Measurements from ENCODE around the gene PSMB10. TPM values are rescaled to one million over a fixed set of nuclear protein-coding genes. Genes with fewer than 3 reads are reported as not detected.
A peak's percentile ranks its signal among the peaks of the same experiment; 100 is the strongest.

Gene PSMB10
- total RNA-seq, 1 donor from 2014 or later, result 1.2 TPM

DNA sequence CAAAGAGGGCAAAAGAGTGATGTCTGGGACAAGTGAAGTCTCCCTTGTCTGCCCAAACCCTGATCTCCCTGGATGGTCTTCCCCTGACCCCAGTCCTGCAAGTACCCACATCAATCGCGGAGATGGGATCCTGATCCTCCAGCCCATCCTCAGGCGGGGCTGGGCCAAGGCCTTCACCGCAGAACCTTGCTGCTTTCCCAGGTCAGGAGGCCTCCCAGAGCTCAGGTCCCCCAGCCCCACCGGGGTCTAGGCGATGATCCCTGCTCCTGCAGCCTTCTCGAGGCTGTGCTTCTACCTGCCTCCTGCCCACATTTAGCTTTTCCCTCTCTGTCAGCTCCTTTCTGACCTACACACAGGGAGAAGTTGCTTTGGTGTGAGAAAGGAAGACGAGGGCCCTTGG lies 25.5 kb upstream of the PSMB10 start:
- Histone ChIP-seq H3F3A (ENCODE audit: low read depth) (peaks cover 4% of the 10 kb centered on the region), H3K4me1 (peaks cover 14% of the 10 kb centered on the region), H3K27me3 (peaks cover under 1% of the 10 kb centered on the region), H3K4me3 (no peak overlapping the region), H3K9ac (no peak overlapping the region), H3K9me3 (ENCODE audit: low read depth) (no peaks in the 10 kb centered on the region), H2AFZ (replicated peaks) (no peak overlapping the region), H3K79me2 (ENCODE audit: low read depth) (no peaks in the 10 kb centered on the region), H3K36me3 (no peaks in the 10 kb centered on the region), H3K27ac (no peak overlapping the region), H3K4me2 (no peak overlapping the region), H4K20me1 (ENCODE audit: low read depth) (peaks cover 5% of the 10 kb centered on the region)
- Mint-ChIP-seq H3K27me3 (ENCODE audit: insufficient read depth, low read depth) (peaks cover 3% of the 10 kb centered on the region), H3K4me1 (peaks cover 4% of the 10 kb centered on the region), H3K9me3 (no peaks in the 10 kb centered on the region), H3K27ac (no peak overlapping the region), H3K4me3 (peak overlapping the region; percentile 18), H3K36me3 (no peaks in the 10 kb centered on the region)
- no peak for DNase-seq (ENCODE audit: low spot score)
- TF ChIP-seq EZH2phosphoT487 (IDR thresholded peaks at IDR 0.05), result no peak
- no peak for TF ChIP-seq EZH2 (IDR thresholded peaks at IDR 0.05)
- TF ChIP-seq, protein P1, sequence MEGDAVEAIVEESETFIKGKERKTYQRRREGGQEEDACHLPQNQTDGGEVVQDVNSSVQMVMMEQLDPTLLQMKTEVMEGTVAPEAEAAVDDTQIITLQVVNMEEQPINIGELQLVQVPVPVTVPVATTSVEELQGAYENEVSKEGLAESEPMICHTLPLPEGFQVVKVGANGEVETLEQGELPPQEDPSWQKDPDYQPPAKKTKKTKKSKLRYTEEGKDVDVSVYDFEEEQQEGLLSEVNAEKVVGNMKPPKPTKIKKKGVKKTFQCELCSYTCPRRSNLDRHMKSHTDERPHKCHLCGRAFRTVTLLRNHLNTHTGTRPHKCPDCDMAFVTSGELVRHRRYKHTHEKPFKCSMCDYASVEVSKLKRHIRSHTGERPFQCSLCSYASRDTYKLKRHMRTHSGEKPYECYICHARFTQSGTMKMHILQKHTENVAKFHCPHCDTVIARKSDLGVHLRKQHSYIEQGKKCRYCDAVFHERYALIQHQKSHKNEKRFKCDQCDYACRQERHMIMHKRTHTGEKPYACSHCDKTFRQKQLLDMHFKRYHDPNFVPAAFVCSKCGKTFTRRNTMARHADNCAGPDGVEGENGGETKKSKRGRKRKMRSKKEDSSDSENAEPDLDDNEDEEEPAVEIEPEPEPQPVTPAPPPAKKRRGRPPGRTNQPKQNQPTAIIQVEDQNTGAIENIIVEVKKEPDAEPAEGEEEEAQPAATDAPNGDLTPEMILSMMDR (IDR thresholded peaks at IDR 0.05), result no peak

DNA sequence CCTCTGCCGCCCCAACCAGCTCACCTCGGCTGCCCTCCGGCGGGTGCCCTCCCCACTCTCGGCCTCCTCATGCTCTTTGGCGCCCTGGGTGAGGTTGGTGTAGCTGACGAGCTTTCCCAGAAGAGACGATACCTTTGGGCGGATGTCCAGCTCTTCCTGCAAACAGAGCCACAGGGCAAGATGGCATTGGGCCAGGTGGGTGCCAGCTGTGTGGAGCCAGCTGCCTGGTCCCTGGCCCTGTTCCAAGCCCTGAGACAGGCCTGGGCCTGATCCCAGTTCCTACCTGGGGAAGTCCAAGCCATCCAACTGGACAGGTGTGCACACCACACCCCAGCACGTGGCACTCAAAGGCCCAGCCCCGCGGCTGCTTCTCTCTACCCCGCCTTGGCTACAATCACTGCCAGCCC lies 24.9 kb upstream of the PSMB10 start:
- H3K9me3 Mint-ChIP-seq, result no peaks in the 10 kb centered on the region
- peaks cover 2% of the 10 kb centered on the region for H3K4me1 Mint-ChIP-seq
- H3K4me3 Mint-ChIP-seq, result no peak overlapping the region
- Histone ChIP-seq H3K9me3 (ENCODE audit: low read depth) (no peaks in the 10 kb centered on the region), H3K36me3 (no peaks in the 10 kb centered on the region), H3K27ac (no peak overlapping the region), H3K4me3 (no peak overlapping the region), H3K4me1 (peaks cover 10% of the 10 kb centered on the region), H2AFZ (replicated peaks) (no peak overlapping the region), H3K9ac (no peak overlapping the region), H3F3A (ENCODE audit: low read depth) (no peaks in the 10 kb centered on the region), H4K20me1 (ENCODE audit: low read depth) (no peaks in the 10 kb centered on the region), H3K4me2 (no peak overlapping the region), H3K79me2 (ENCODE audit: low read depth) (no peaks in the 10 kb centered on the region), H3K27me3 (no peaks in the 10 kb centered on the region)
- H3K27ac Mint-ChIP-seq, result no peak overlapping the region
- no peaks in the 10 kb centered on the region for H3K27me3 Mint-ChIP-seq (ENCODE audit: insufficient read depth, low read depth)
- DNase-seq (ENCODE audit: low spot score), result no peak
- no peaks in the 10 kb centered on the region for H3K36me3 Mint-ChIP-seq
- TF ChIP-seq EZH2 (IDR thresholded peaks at IDR 0.05) (no peak), EZH2phosphoT487 (IDR thresholded peaks at IDR 0.05) (no peak)
- TF ChIP-seq, protein P1 (IDR thresholded peaks at IDR 0.05), result no peak

DNA sequence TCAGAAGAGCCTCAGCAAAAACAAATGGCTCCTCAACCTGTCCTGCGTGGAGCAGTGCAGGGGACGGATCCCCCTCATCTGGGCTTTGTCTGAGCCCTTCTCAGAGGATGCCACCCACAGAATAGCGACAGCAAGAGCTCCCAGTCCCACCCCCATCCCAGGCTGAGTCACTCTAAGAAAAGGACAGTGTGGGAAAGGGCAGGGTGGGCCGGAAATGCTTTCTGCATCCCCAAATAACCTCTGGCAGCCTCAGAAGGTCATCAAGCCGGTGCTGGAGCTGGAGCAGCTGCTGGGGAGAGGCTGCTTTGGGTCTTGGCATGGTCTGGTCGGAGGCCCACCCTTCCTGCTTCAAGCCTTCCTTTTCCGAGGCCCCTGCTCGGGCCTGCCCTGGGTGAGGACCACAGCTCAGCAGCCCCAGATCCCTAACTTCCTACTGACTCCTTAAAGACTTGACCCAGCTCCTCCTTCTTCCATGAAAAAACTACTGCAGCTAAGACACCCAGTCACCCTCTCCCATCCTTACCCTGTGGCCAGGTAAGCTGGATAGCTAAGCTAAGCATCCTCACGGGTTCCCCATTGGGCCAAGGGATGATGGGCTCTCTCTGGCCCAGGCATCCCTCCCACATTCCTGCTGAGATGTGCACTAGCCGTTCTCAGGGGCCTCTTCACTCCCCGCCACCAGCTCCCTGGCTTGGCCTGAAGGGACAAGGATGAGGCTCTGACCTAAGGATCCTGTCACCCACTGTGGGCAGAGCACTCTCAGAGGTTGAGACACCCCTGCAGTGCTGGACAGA lies 23.1 kb upstream of the PSMB10 start:
- no peaks in the 10 kb centered on the region for H3K27me3 ChIP-seq
- H3K4me2 ChIP-seq, result no peak overlapping the region
- no peaks in the 10 kb centered on the region for H3K36me3 ChIP-seq
- Mint-ChIP-seq H3K27me3 (ENCODE audit: insufficient read depth, low read depth) (no peaks in the 10 kb centered on the region), H3K4me1 (peaks cover under 1% of the 10 kb centered on the region), H3K4me3 (no peak overlapping the region), H3K36me3 (no peaks in the 10 kb centered on the region), H3K9me3 (no peaks in the 10 kb centered on the region), H3K27ac (peak overlapping the region; percentile 34)
- H3K79me2 ChIP-seq (ENCODE audit: low read depth), result no peaks in the 10 kb centered on the region
- TF ChIP-seq, protein P1 (IDR thresholded peaks at IDR 0.05), result no peak
- TF ChIP-seq EZH2phosphoT487 (IDR thresholded peaks at IDR 0.05), result no peak
- TF ChIP-seq EZH2 (IDR thresholded peaks at IDR 0.05), result no peak
- no peak overlapping the region for H2AFZ ChIP-seq (replicated peaks)
- H3K9ac ChIP-seq, result no peak overlapping the region
- no peaks in the 10 kb centered on the region for H3K9me3 ChIP-seq (ENCODE audit: low read depth)
- no peak overlapping the region for H3K27ac ChIP-seq
- no peaks in the 10 kb centered on the region for H4K20me1 ChIP-seq (ENCODE audit: low read depth)
- no peaks in the 10 kb centered on the region for H3F3A ChIP-seq (ENCODE audit: low read depth)
- H3K4me1 ChIP-seq, result no peaks in the 10 kb centered on the region
- DNase-seq (ENCODE audit: low spot score), result no peak
- no peak overlapping the region for H3K4me3 ChIP-seq
